Measurements from ENCODE around the gene ITPKC. TPM values are rescaled to one million over a fixed set of nuclear protein-coding genes. Genes with fewer than 3 reads are reported as not detected.

Gene ITPKC
- total RNA-seq, 1 donor from 2014 or later, result 10.9 TPM

- no peak overlapping the region for H3K27ac Mint-ChIP-seq (ENCODE audit: unreplicated experiment)
- no peak for TF ChIP-seq CTCF (IDR thresholded peaks at IDR 0.05)
- H3K9me3 Mint-ChIP-seq (ENCODE audit: unreplicated experiment), result no peaks in the 10 kb centered on the region
- H3K36me3 Mint-ChIP-seq (ENCODE audit: unreplicated experiment), result peaks cover 41% of the 10 kb centered on the region
- H3K4me3 Mint-ChIP-seq (ENCODE audit: unreplicated experiment), result no peak overlapping the region
- no peak for DNase-seq (ENCODE audit: extremely low spot score, unreplicated experiment)
- H3K27me3 Mint-ChIP-seq (ENCODE audit: unreplicated experiment), result no peaks in the 10 kb centered on the region
- H3K4me1 Mint-ChIP-seq (ENCODE audit: unreplicated experiment), result peaks cover 23% of the 10 kb centered on the region
Measured at GRCh38 chr19:40756502-40757110, 39.7 kb downstream of the ITPKC start.

- DNase-seq (ENCODE audit: extremely low spot score, unreplicated experiment), result no peak
- peaks cover 53% of the 10 kb centered on the region for H3K36me3 Mint-ChIP-seq (ENCODE audit: unreplicated experiment)
- H3K4me1 Mint-ChIP-seq (ENCODE audit: unreplicated experiment), result peaks cover 11% of the 10 kb centered on the region
- no peak overlapping the region for H3K4me3 Mint-ChIP-seq (ENCODE audit: unreplicated experiment)
- no peak overlapping the region for H3K27ac Mint-ChIP-seq (ENCODE audit: unreplicated experiment)
- no peaks in the 10 kb centered on the region for H3K9me3 Mint-ChIP-seq (ENCODE audit: unreplicated experiment)
- H3K27me3 Mint-ChIP-seq (ENCODE audit: unreplicated experiment), result no peaks in the 10 kb centered on the region
- no peak for TF ChIP-seq CTCF (IDR thresholded peaks at IDR 0.05)
Measured at GRCh38 chr19:40758491-40758890, 41.6 kb downstream of the ITPKC start.

- no peak for TF ChIP-seq CTCF (IDR thresholded peaks at IDR 0.05)
- Mint-ChIP-seq H3K9me3 (ENCODE audit: unreplicated experiment) (no peaks in the 10 kb centered on the region), H3K27ac (ENCODE audit: unreplicated experiment) (no peak overlapping the region), H3K36me3 (ENCODE audit: unreplicated experiment) (peaks cover 61% of the 10 kb centered on the region), H3K27me3 (ENCODE audit: unreplicated experiment) (no peaks in the 10 kb centered on the region), H3K4me3 (ENCODE audit: unreplicated experiment) (no peak overlapping the region), H3K4me1 (ENCODE audit: unreplicated experiment) (peaks cover 8% of the 10 kb centered on the region)
- DNase-seq (ENCODE audit: extremely low spot score, unreplicated experiment), result no peak
Measured at GRCh38 chr19:40759352-40759751, 42.4 kb downstream of the ITPKC start.

- Mint-ChIP-seq H3K36me3 (ENCODE audit: unreplicated experiment) (peaks cover 60% of the 10 kb centered on the region), H3K9me3 (ENCODE audit: unreplicated experiment) (no peaks in the 10 kb centered on the region), H3K4me3 (ENCODE audit: unreplicated experiment) (no peak overlapping the region), H3K4me1 (ENCODE audit: unreplicated experiment) (no peaks in the 10 kb centered on the region), H3K27ac (ENCODE audit: unreplicated experiment) (no peak overlapping the region), H3K27me3 (ENCODE audit: unreplicated experiment) (no peaks in the 10 kb centered on the region)
- no peak for TF ChIP-seq CTCF (IDR thresholded peaks at IDR 0.05)
- DNase-seq (ENCODE audit: extremely low spot score, unreplicated experiment), result no peak
Measured at GRCh38 chr19:40762754-40763470, 46.0 kb downstream of the ITPKC start.

GRCh38 chr19:40763526-40763925 is 46.6 kb downstream of the ITPKC start:
- H3K4me3 Mint-ChIP-seq (ENCODE audit: unreplicated experiment), result no peak overlapping the region
- no peak for TF ChIP-seq CTCF (IDR thresholded peaks at IDR 0.05)
- H3K27me3 Mint-ChIP-seq (ENCODE audit: unreplicated experiment), result no peaks in the 10 kb centered on the region
- H3K4me1 Mint-ChIP-seq (ENCODE audit: unreplicated experiment), result no peaks in the 10 kb centered on the region
- H3K36me3 Mint-ChIP-seq (ENCODE audit: unreplicated experiment), result peaks cover 56% of the 10 kb centered on the region
- H3K9me3 Mint-ChIP-seq (ENCODE audit: unreplicated experiment), result no peaks in the 10 kb centered on the region
- no peak for DNase-seq (ENCODE audit: extremely low spot score, unreplicated experiment)
- no peak overlapping the region for H3K27ac Mint-ChIP-seq (ENCODE audit: unreplicated experiment)

All from osteocyte (in vitro differentiated cells).